HCT116 (cell line): ENCODE measurements around the gene COPG1.

Experiments used
- SP1 ChIP-seq: IDR thresholded peaks from 2 replicates; pipeline ENCODE4 v1.6.1; 2012; ENCODE audit warnings: low read depth
- TF ChIP-seq, protein P1 (sequence below), 3 experiments: fragments of 200-600 bp in 1 of 3; sonication (generic) in 1 of 3; IDR thresholded peaks in 2 of 3; conservative IDR thresholded peaks in 1 of 3; 2 replicates each; pipeline ENCODE4 v1.5.1; 2012 to 2017; ENCODE audit warnings: low read depth in 2 of 3, low read length in 2 of 3, antibody characterized with exemption in 1 of 3, borderline replicate concordance in 1 of 3, control low read depth in 1 of 3, mild to moderate bottlenecking in 1 of 3, mixed read lengths in 1 of 3, mixed run types in 1 of 3, moderate library complexity in 1 of 3; ENCODE audit not compliant: insufficient read depth in 1 of 3

DNA sequence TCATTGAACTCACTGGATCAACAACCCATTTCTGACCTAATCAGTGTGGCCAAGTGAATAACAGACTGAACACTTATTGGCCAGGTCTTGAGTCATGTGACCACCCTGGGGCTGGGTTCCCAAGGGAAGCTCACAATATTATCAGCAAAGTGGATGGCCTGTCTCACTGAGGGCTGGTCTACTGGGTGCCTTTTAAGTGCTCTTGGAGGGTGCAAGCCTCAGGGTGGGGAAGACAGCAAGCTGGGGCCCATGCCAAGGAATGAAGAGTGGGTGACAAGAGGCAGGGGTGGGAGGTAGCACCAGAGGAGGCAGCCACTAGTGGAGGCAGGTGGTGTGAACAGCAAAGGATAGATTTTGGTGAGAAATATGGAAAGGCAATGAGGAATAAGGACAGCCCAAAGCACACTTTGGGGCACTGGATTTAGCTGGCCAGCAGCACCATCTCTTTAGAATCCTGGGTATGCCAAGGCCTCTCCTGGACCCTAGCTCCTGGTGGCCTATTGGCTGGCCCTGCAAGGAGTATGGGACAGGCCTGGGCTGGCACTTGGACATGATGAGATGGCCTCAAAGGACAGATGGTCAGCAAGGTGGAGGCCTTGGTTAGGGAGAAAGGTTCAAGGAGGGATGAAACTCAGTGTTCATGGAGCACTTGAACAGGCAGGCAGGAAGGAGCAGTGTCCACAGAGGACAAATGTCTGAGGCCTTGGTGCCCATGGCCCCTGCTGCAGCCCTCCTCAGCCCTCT is 63.4 kb downstream of the COPG1 start:
- TF ChIP-seq, protein P1, sequence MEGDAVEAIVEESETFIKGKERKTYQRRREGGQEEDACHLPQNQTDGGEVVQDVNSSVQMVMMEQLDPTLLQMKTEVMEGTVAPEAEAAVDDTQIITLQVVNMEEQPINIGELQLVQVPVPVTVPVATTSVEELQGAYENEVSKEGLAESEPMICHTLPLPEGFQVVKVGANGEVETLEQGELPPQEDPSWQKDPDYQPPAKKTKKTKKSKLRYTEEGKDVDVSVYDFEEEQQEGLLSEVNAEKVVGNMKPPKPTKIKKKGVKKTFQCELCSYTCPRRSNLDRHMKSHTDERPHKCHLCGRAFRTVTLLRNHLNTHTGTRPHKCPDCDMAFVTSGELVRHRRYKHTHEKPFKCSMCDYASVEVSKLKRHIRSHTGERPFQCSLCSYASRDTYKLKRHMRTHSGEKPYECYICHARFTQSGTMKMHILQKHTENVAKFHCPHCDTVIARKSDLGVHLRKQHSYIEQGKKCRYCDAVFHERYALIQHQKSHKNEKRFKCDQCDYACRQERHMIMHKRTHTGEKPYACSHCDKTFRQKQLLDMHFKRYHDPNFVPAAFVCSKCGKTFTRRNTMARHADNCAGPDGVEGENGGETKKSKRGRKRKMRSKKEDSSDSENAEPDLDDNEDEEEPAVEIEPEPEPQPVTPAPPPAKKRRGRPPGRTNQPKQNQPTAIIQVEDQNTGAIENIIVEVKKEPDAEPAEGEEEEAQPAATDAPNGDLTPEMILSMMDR (IDR thresholded peaks at IDR 0.05 in 2 of 3, conservative IDR thresholded peaks at IDR 0.05 in 1 of 3; ENCODE audit: borderline replicate concordance in 1 of 3, insufficient read depth in 1 of 3, low read depth in 2 of 3, low read length in 2 of 3), result no peak
- no peak for TF ChIP-seq SP1
